Astrocyte of the spinal cord (primary cell): ENCODE measurements around the gene SLC44A3.

Source experiments
- DNase-seq: peaks from one replicate; pipeline ENCODE4 v3.0.0; 2011; ENCODE audit warnings: low read depth, low spot score
- H3K4me3 ChIP-seq: 2 replicates; pipeline ENCODE4 v1.5.1; 2011; ENCODE audit warnings: low read depth, mild to moderate bottlenecking, low read length, moderate library complexity
- CTCF ChIP-seq: IDR thresholded peaks from 2 replicates; pipeline ENCODE4 v1.5.1; 2012; ENCODE audit warnings: low read depth, mild to moderate bottlenecking, low read length, inconsistent platforms
- in situ Hi-C: cut with HindIII; loops from 2 replicates; pipeline ENCODE4 v1.10.0; 2017; ENCODE audit warnings: low sequenced_read_pairs

SLC44A3 gene

DNA sequence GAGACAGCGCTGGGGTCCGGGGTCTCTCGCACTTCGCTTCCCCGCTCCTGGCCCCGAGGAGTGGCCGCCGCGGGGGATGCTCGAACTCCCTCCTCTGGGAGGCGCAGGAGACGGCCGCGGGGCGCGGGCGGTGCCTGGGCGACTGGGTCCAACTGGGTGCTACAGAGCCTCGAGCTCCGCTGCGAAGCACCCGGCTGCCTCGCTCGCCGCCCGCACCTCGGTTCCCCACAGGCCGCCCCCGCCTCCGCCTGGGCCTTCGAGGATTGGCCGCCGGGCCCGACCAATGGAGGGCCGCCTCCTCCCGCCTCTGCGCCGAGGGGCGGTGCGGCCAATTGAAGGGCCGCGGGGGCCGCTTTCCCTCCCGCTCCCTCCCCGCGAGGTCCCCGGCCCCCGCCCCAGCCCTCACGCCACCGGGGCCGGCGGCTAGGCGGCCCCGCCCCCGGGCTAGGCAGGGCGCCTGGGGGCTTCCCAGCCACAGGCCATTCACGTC, 106.8 kb downstream of the SLC44A3 start, which contains the start of gene CNN3:
CNN3 (minus strand) TSS at position 196 of the 490 bp plus-strand sequence. CDS start 216 bp downstream, outside the sequence.
- in situ Hi-C loops: no loop called here
- H3K4me3 ChIP-seq: peak within 1 kb of the TSS; percentile 91
- TF ChIP-seq CTCF: no peak
- DNase-seq: peak; percentile 97

DNA sequence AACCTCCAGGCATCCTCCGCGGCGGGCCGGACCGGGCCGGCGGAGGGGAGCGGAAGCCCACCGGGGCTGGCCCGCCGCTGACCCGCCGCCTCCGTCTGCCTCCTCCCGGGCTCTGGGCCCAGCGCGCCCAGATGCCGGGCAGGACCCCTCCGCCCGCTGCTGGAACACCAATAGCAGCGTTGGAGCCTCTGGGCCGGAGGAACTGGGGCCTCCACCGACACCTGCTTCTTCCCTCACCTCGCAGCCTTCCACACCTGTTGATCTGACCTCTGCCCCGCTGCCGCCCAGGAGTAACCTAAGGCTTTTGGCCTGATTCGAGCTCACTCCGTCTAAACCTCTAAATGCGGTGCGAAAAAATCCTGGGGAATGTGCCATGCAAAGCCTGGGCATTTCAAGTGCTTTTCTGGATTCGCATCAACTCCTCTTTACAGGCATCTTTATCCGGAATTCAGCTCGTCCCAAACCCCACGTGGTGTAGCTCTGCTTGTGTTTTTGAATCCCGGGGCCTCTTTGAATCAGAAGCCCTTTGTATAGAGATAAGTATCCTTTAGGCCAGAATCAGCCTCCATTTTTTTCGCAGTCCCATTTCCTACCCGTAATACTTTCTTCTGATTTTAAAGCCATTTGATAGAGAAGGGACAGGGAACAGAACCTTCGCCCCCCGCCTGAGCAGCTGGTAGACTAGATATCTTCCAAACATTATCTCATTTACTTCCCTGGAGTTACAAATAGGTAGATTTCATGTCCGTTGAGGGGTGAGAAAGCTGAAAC, 107.4 kb downstream of the SLC44A3 start:
- no peak for TF ChIP-seq CTCF
- in situ Hi-C loops: no loop called here

DNA sequence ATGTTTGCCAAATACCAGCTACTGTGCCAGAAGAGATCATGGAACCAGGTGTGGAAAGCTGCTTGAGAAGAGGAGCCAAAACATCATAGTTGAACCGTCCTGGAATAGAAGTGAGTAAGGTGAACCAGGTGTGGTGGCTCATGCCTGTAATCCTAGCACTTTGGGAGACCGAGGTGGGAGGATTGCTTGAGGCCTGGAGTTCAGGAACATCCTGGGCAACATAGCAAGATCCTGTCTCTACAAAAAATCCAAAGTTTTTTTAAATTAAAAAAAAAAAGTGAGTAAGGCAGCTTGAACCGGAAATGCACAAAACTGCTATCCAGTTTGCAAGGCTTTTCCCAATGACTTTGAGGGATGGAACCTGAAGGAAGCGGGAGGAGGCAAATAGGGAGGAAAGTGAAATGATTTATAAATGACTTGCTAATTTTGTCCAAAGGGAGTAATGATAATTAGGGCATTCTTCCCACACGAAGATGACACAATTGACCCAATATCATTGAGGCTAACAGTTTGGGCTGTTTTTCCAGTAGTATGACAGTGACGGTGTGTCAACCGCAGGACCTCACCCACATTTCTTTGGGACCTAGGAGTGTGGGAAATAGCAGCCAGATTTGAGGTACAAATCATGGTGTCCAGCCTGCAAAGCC, 108.3 kb downstream of the SLC44A3 start:
- in situ Hi-C loops: no loop called here
- H3K4me3 ChIP-seq: peak overlapping the region; percentile 50
- DNase-seq: no peak
- TF ChIP-seq CTCF: no peak

More for the DNA sequence above, 107.4 kb downstream of the SLC44A3 start:
- peak overlapping the region; percentile 50 for H3K4me3 ChIP-seq
- peak; percentile 70 for DNase-seq

- TF ChIP-seq CTCF: no peak
- DNase-seq: no peak
- in situ Hi-C loops: no loop called here
- peak overlapping the region; percentile 50 for H3K4me3 ChIP-seq
These were observed 109.4 kb downstream of the SLC44A3 start for GRCh38 chr1:94929351-94930217.

DNA sequence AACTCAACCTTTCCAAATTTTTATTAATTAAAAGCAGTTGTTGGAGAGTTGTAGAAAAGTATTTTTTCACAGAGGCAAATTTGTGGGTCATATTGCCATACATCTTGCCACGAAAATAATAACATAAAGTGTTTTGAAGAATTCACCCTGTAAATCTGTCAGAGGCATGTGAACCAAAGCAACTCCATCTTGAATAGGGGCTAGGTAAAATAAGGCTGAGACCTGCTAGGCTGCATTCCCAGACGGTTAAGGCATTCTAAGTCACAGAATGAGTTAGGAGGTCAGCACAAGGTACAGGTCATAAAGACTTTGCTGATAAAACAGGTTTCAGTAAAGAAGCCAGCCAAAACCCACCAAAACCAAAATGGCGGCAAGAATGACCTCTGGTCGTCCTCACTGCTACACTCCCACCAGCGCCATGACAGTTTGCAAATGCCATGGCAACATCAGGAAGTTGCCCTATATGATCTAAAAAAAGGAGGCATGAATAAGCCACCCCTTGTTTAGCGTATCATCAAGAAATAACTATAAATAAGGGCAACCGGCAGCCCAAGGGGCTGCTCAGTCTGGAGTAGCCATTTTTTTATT, 111.2 kb downstream of the SLC44A3 start:
- no peak for TF ChIP-seq CTCF
- DNase-seq: no peak
- in situ Hi-C loops: no loop called here
- H3K4me3 ChIP-seq: no peak overlapping the region

- DNase-seq: no peak
- H3K4me3 ChIP-seq: no peak overlapping the region
- in situ Hi-C loops: no loop called here
- no peak for TF ChIP-seq CTCF
These were observed 114.4 kb downstream of the SLC44A3 start for GRCh38 chr1:94934551-94934950.
